GM12801 (cell line): Measurements from ENCODE around the gene DYSF.

Experiments used
- CTCF ChIP-seq: IDR thresholded peaks from one replicate; pipeline ENCODE4 v1.5.1; 2011; ENCODE audit warnings: control low read depth; ENCODE audit not compliant: insufficient read length; ENCODE audit errors: extremely low read depth

The DYSF gene

DNA sequence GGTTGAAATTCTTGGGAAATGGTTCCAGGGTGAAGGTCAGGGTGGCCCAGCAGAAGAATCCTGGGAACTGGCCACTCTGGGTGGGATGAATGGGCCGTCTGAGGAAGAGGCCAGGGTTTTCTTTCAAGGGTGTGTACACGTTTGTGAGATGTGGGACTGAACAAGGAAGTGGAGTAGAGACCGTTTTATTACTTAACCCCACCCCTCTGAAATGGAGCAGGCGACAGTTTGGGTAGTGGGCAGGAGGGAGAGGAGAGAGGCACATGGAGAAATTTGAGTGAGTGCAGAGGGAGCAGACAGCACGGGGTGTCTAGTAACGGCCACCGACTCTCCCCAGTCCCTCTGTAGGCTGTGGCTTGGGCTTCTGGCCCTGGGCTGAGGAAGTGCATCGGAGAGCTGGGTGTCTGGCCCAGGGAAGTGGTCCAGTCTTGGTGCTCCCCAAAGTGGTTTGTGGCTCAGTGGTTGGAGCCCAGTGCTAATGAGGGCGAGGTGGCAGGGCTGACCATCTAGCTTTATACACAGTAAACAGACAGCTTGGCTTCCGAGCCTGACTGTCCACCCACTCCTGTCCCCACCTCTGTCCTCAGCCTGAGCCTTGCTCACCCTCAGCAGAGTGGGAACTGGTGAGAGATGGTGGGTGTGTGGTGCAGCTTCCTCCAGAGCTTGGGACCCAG is 135.3 kb downstream of the DYSF start:
- TF ChIP-seq CTCF = no peak

DNA sequence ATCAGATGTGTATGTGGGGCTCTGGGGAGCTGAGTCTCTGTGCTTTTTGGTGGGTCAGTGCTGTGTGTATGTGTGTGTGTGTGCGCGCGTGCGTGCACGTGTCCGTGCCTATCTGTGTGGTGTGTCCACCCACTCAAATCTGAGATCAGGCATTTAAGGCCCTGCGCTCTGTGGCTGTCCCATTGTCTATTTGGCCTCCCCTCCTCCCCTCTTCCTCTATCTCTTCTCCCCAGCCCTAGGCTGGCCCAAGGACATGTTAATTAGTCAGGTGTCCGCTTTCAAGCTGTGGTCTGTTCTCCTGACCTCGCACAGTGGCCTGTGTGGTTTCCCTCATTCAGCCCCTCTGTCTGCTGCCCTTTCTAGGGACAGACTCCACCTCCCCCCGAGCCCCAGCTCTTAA is 136.4 kb downstream of the DYSF start:
- no peak for TF ChIP-seq CTCF

DNA sequence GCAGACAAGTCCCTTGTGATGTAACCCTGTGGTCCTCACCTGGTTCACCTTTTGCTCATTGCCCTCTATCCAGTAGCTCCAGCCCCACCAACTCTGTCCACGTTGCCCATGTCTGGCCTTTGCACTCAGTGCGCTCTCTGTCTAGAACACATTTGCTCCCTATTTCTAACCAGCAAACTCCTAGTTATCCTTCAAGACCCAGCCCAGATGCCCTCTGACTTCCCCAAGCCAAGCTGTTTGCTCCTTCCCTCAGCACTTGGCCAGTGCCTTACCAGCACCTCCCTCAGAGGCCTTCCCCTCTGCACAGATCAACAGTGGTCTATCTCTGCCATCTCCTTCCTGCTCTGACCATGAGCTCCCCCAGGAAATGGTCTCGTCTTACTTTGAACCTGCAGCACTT is 137.7 kb downstream of the DYSF start:
- no peak for TF ChIP-seq CTCF

DNA sequence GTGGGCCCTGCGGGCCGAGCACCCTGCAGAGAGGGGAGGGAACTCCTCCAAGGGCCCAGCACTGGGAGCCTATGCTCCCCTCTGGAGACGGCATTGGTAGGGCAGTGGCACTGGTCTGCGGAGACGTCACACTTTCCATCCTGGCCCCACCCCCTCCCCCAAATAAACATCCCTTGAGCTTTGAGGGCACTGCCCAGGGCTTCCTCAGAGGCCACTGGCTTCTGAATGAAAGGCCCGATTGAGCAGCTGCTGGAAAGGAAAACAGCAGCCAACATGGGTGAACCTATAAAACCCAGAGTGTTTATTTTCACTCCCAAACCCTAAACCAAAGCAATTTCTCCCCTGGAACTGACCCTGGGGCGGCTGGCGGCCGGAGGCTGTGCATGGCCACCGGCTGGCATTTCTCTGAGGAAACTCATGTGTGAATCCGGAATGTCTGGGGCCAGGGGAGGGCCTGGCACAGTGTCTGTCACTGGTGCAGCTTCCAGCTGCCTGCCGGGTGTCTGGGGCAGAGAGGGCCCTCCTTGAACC is 138.9 kb downstream of the DYSF start:
- TF ChIP-seq CTCF = no peak

DNA sequence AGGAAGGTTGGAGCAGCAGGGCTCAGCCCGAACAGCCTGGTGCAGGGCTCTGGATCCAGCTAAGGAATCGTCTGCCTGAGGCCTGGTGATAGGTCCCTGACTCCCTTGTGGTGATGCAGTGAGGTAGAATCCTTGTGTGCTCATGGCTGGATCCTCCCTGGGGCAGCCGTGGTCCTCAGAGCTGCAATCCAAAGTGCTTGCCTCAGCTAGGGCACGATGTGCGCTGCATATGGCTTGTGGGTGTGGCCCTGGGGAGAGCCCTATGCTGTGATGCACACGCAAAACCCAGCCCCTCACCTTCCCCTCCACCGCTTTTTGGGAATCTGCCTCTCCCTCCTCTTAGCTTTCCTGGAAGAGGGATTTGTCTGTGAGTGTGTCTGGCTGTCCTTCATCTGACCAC is 142.2 kb downstream of the DYSF start:
- no peak for TF ChIP-seq CTCF

GRCh38 chr2:71596011-71596410 is 142.7 kb downstream of the DYSF start:
- TF ChIP-seq CTCF = no peak

GRCh38 chr2:71597756-71598155 is 144.4 kb downstream of the DYSF start:
- TF ChIP-seq CTCF = no peak
